H1 (cell line): ENCODE measurements around the gene NFIA. TPM values are rescaled to one million over a fixed set of nuclear protein-coding genes. Genes with fewer than 3 reads are reported as not detected.

Source experiments
- CBX5 ChIP-seq: fragments of 300-800, 300-1000 bp; sonication (generic); IDR thresholded peaks from 2 replicates; pipeline ENCODE4 v1.7.1; 2016; ENCODE audit warnings: antibody characterized with exemption, low read length, low read depth
- SRF ChIP-seq: IDR thresholded peaks from 2 replicates; pipeline ENCODE4 v1.6.1; 2011; ENCODE audit warnings: mild to moderate bottlenecking, low read depth, low read length, moderate library complexity
- TAF7 ChIP-seq: optimal IDR thresholded peaks from 2 replicates; pipeline ENCODE3; 2011; ENCODE audit warnings: low read depth, mild to moderate bottlenecking, inconsistent platforms, low read length, moderate library complexity, borderline replicate concordance
- YY1 ChIP-seq: IDR thresholded peaks from 2 replicates; pipeline ENCODE4 v1.6.1; 2011; ENCODE audit warnings: low read depth, mild to moderate bottlenecking, low read length
- polyA plus RNA-seq, 7 experiments: library from polyadenylated mRNA; depleted of rRNA in 3 of 7; stranded (reverse) in 5 of 7; unstranded in 2 of 7; fragments of >200 nt in 5 of 7; fragments of 200-250 nt in 2 of 7; gene quantifications; 1 replicate in 5 of 7; 2 replicates in 1 of 7; 4 replicates in 1 of 7; pipeline versions ENCODE4 v1.2.1 to v1.2.3, GENCODE V29; 2011 to 2013; ENCODE audit warnings: missing spikeins in 2 of 7, mixed read lengths in 2 of 7
- total RNA-seq: library from RNA; stranded (reverse); fragmentation: NEBNext Ultra II Directional; extraction: Animal tissue kit (Norgen Biotek cat#: 25700); gene quantifications from 2 replicates; pipeline ENCODE4 v1.2.1, GENCODE V29; 2021

NFIA gene
- total and polyA plus RNA-seq, 2 of the 8 experiments (the other 6 are each of a cell fraction or from before 2014, with no cell fraction given) = 1.8 to 2.3 TPM

GRCh38 chr1:61412601-61413000 lies 330.2 kb downstream of the NFIA start (continued):
- TF ChIP-seq SRF (no peak), CBX5 (no peak), YY1 (no peak), TAF7 (no peak)
- TF ChIP-seq, all 59 proteins: peak for 0
